ENCODE results near the gene NUTF2. TPM values are rescaled to one million over a fixed set of nuclear protein-coding genes. Genes with fewer than 3 reads are reported as not detected.
"Not testable (repeated sequence)": the region's sequence is repeated elsewhere in the genome, so short reads cannot be mapped to it uniquely, and the experiment has no call there.

NUTF2 gene
- total RNA-seq, 1 donor from 2014 or later: 186 TPM

- no peak for DNase-seq (ENCODE audit: low spot score)
- Mint-ChIP-seq H3K27me3 (ENCODE audit: insufficient read depth) (no peaks in the 10 kb centered on the region), H3K9me3 (no peaks in the 10 kb centered on the region), H3K4me1 (ENCODE audit: low read depth) (peaks cover 42% of the 10 kb centered on the region), H3K4me3 (no peak overlapping the region), H3K36me3 (ENCODE audit: low read depth) (peaks cover 15% of the 10 kb centered on the region), H3K27ac (peak overlapping the region; percentile 76)
- intact Hi-C loops (cut with micrococcal nuclease): no loop called here
Measured at GRCh38 chr16:67858500-67858899, 11.8 kb downstream of the NUTF2 start.

- no peaks in the 10 kb centered on the region for H3K27me3 Mint-ChIP-seq (ENCODE audit: insufficient read depth)
- peaks cover 37% of the 10 kb centered on the region for H3K4me1 Mint-ChIP-seq (ENCODE audit: low read depth)
- H3K27ac Mint-ChIP-seq: peak overlapping the region; percentile 55
- peaks cover 13% of the 10 kb centered on the region for H3K36me3 Mint-ChIP-seq (ENCODE audit: low read depth)
- no peaks in the 10 kb centered on the region for H3K9me3 Mint-ChIP-seq
- intact Hi-C loops (cut with micrococcal nuclease): no loop called here
- H3K4me3 Mint-ChIP-seq: no peak overlapping the region
- DNase-seq (ENCODE audit: low spot score): no peak
Measured at GRCh38 chr16:67860589-67861398, 14.1 kb downstream of the NUTF2 start.

GRCh38 chr16:67861877-67862276 lies 15.1 kb downstream of the NUTF2 start:
- H3K4me3 Mint-ChIP-seq: no peak overlapping the region
- no peaks in the 10 kb centered on the region for H3K9me3 Mint-ChIP-seq
- intact Hi-C loops (cut with micrococcal nuclease): no loop called here
- DNase-seq (ENCODE audit: low spot score): no peak
- H3K36me3 Mint-ChIP-seq (ENCODE audit: low read depth): peaks cover 13% of the 10 kb centered on the region
- H3K4me1 Mint-ChIP-seq (ENCODE audit: low read depth): peaks cover 34% of the 10 kb centered on the region
- no peak overlapping the region for H3K27ac Mint-ChIP-seq
- no peaks in the 10 kb centered on the region for H3K27me3 Mint-ChIP-seq (ENCODE audit: insufficient read depth)

GRCh38 chr16:67862623-67863583 lies 16.2 kb downstream of the NUTF2 start:
- intact Hi-C loops (cut with micrococcal nuclease): no loop called here
- no peak for DNase-seq (ENCODE audit: low spot score)
- Mint-ChIP-seq H3K4me3 (no peak overlapping the region), H3K4me1 (ENCODE audit: low read depth) (peaks cover 24% of the 10 kb centered on the region), H3K27me3 (ENCODE audit: insufficient read depth) (no peaks in the 10 kb centered on the region), H3K36me3 (ENCODE audit: low read depth) (peaks cover 12% of the 10 kb centered on the region), H3K27ac (no peak overlapping the region), H3K9me3 (no peaks in the 10 kb centered on the region)

- H3K4me3 Mint-ChIP-seq; H3K27me3 Mint-ChIP-seq (ENCODE audit: insufficient read depth); H3K9me3 Mint-ChIP-seq; H3K27ac Mint-ChIP-seq; DNase-seq (ENCODE audit: low spot score): not testable (repeated sequence)
- Mint-ChIP-seq H3K4me1 (ENCODE audit: low read depth) (peaks cover 15% of the 10 kb centered on the region), H3K36me3 (ENCODE audit: low read depth) (peaks cover 15% of the 10 kb centered on the region)
- intact Hi-C loops (cut with micrococcal nuclease): loop anchor here (2.0 kb wide), 1 partner anchor 47 kb away; no protein-coding TSS in a partner anchor
Measured at GRCh38 chr16:67864044-67864443, 17.3 kb downstream of the NUTF2 start.

GRCh38 chr16:67864594-67864993 lies 17.9 kb downstream of the NUTF2 start:
- no peak for DNase-seq (ENCODE audit: low spot score)
- no peak overlapping the region for H3K27ac Mint-ChIP-seq
- peaks cover 15% of the 10 kb centered on the region for H3K36me3 Mint-ChIP-seq (ENCODE audit: low read depth)
- no peaks in the 10 kb centered on the region for H3K9me3 Mint-ChIP-seq
- intact Hi-C loops (cut with micrococcal nuclease): loop anchor here (2.0 kb wide), 1 partner anchor 48 kb away; no protein-coding TSS in a partner anchor
- peaks cover 15% of the 10 kb centered on the region for H3K4me1 Mint-ChIP-seq (ENCODE audit: low read depth)
- H3K4me3 Mint-ChIP-seq: no peak overlapping the region
- H3K27me3 Mint-ChIP-seq (ENCODE audit: insufficient read depth): no peaks in the 10 kb centered on the region

GRCh38 chr16:67865318-67865717 lies 18.6 kb downstream of the NUTF2 start:
- Mint-ChIP-seq H3K27ac (peak overlapping the region; percentile 73), H3K9me3 (no peaks in the 10 kb centered on the region), H3K4me1 (ENCODE audit: low read depth) (peaks cover 15% of the 10 kb centered on the region), H3K36me3 (ENCODE audit: low read depth) (peaks cover 16% of the 10 kb centered on the region), H3K4me3 (no peak overlapping the region), H3K27me3 (ENCODE audit: insufficient read depth) (no peaks in the 10 kb centered on the region)
- intact Hi-C loops (cut with micrococcal nuclease): loop anchor here (2.0 kb wide), 1 partner anchor 49 kb away; no protein-coding TSS in a partner anchor
- DNase-seq (ENCODE audit: low spot score): no peak

GRCh38 chr16:67868290-67868689 lies 21.6 kb downstream of the NUTF2 start:
- H3K4me1 Mint-ChIP-seq (ENCODE audit: low read depth): peaks cover 7% of the 10 kb centered on the region
- H3K9me3 Mint-ChIP-seq: no peaks in the 10 kb centered on the region
- DNase-seq (ENCODE audit: low spot score): no peak
- no peak overlapping the region for H3K4me3 Mint-ChIP-seq
- intact Hi-C loops (cut with micrococcal nuclease): no loop called here
- H3K27ac Mint-ChIP-seq: no peak overlapping the region
- H3K27me3 Mint-ChIP-seq (ENCODE audit: insufficient read depth): no peaks in the 10 kb centered on the region
- peaks cover 14% of the 10 kb centered on the region for H3K36me3 Mint-ChIP-seq (ENCODE audit: low read depth)

GRCh38 chr16:67869653-67870052 lies 22.9 kb downstream of the NUTF2 start:
- peaks cover 20% of the 10 kb centered on the region for H3K4me1 Mint-ChIP-seq (ENCODE audit: low read depth)
- H3K27me3 Mint-ChIP-seq (ENCODE audit: insufficient read depth): no peaks in the 10 kb centered on the region
- H3K4me3 Mint-ChIP-seq: no peak overlapping the region
- no peaks in the 10 kb centered on the region for H3K9me3 Mint-ChIP-seq
- H3K36me3 Mint-ChIP-seq (ENCODE audit: low read depth): peaks cover 14% of the 10 kb centered on the region
- no peak overlapping the region for H3K27ac Mint-ChIP-seq
- no peak for DNase-seq (ENCODE audit: low spot score)
- intact Hi-C loops (cut with micrococcal nuclease): loop anchor here (5.0 kb wide), 1 partner anchor 37 kb away; no protein-coding TSS in a partner anchor

- H3K9me3 Mint-ChIP-seq: no peaks in the 10 kb centered on the region
- peaks cover 22% of the 10 kb centered on the region for H3K36me3 Mint-ChIP-seq (ENCODE audit: low read depth)
- no peak overlapping the region for H3K27ac Mint-ChIP-seq
- DNase-seq (ENCODE audit: low spot score): no peak
- intact Hi-C loops (cut with micrococcal nuclease): loop anchor here (5.0 kb wide), 1 partner anchor 39 kb away; no protein-coding TSS in a partner anchor
- peaks cover 35% of the 10 kb centered on the region for H3K4me1 Mint-ChIP-seq (ENCODE audit: low read depth)
- H3K4me3 Mint-ChIP-seq: no peak overlapping the region
- no peaks in the 10 kb centered on the region for H3K27me3 Mint-ChIP-seq (ENCODE audit: insufficient read depth)
Measured at GRCh38 chr16:67871256-67871655, 24.5 kb downstream of the NUTF2 start.

- intact Hi-C loops (cut with micrococcal nuclease): loop anchor here (2.0 to 5.0 kb wide), 3 partner anchors 40 to 65 kb away; partner anchors contain the start of genes RANBP10 and TSNAXIP1
- no peaks in the 10 kb centered on the region for H3K9me3 Mint-ChIP-seq
- peaks cover 35% of the 10 kb centered on the region for H3K4me1 Mint-ChIP-seq (ENCODE audit: low read depth)
- peak overlapping the region; percentile 88 for H3K4me3 Mint-ChIP-seq
- peak overlapping the region; percentile 79 for H3K27ac Mint-ChIP-seq
- no peak for DNase-seq (ENCODE audit: low spot score)
- H3K27me3 Mint-ChIP-seq (ENCODE audit: insufficient read depth): no peaks in the 10 kb centered on the region
- H3K36me3 Mint-ChIP-seq (ENCODE audit: low read depth): peaks cover 26% of the 10 kb centered on the region
Measured at GRCh38 chr16:67872131-67872630, 25.4 kb downstream of the NUTF2 start.

GRCh38 chr16:67872631-67873434 lies 26.1 kb downstream of the NUTF2 start, which contains the start of gene EDC4:
Gene EDC4 (plus strand): TSS chr16:67873052. CDS start chr16:67873262, 210 bp downstream.
- Mint-ChIP-seq H3K9me3 (no peaks in the 10 kb centered on the region), H3K4me3 (peak within 1 kb of the TSS; percentile 88), H3K27ac (peak within 1 kb of the TSS; percentile 81), H3K4me1 (ENCODE audit: low read depth) (peaks cover 35% of the 10 kb centered on the region), H3K27me3 (ENCODE audit: insufficient read depth) (no peaks in the 10 kb centered on the region), H3K36me3 (ENCODE audit: low read depth) (peaks cover 32% of the 10 kb centered on the region)
- peak; percentile 89 for DNase-seq (ENCODE audit: low spot score)
- intact Hi-C loops (cut with micrococcal nuclease): loop anchor here (1.0 to 5.0 kb wide), 8 partner anchors 20 to 95 kb away; partner anchors contain the start of genes NUTF2, PSKH1, RANBP10 and SLC12A4

Data from activated T-helper 1 cell treated with anti-CD3 and anti-CD28 coated beads, Interleukin-12 subunit alpha, Interleukin-12 subunit beta, Interleukin-2, Interleukin-4 antibody, amounts not matched to agents 30 ng/mL and 10 ng/mL and 1 ng/mL, durations not matched to agents 14 hours and 24 hours and 36 hours (primary cell).